WTC11 (cell line): ENCODE results near the gene TCOF1. TPM values are rescaled to one million over a fixed set of nuclear protein-coding genes. Genes with fewer than 3 reads are reported as not detected.

Experiments
- ATAC-seq: fragments of 200-7000 bp; cut with Tn5 transposase; 2 replicates; pipeline ENCODE4 v1.10.0; 2021; ENCODE audit warnings: mild to moderate bottlenecking, moderate library complexity
- CTCF ChIA-PET: fragments of 300-600 bp; sonication (Branson Sonifier 250); formaldehyde crosslinking; loops from one replicate; lab custom pipeline; 2021; ENCODE audit warnings: antibody characterized with exemption; lab: Charles Lee
- POLR2A ChIA-PET: fragments of 350-600 bp; sonication (Branson Sonifier 250); formaldehyde crosslinking; loops from one replicate; lab custom pipeline; 2021; ENCODE audit warnings: antibody characterized with exemption; lab: Charles Lee
- DNase-seq: peaks from one replicate; pipeline ENCODE4 v3.0.0; 2021; ENCODE audit warnings: low spot score
- H3K27ac Mint-ChIP-seq: 2 replicates; pipeline ENCODE4 v1.8.0; 2021; ENCODE audit warnings: mixed read lengths
- H3K27me3 Mint-ChIP-seq: 2 replicates; pipeline ENCODE4 v1.8.0; 2021; ENCODE audit warnings: low read depth, mild to moderate bottlenecking, moderate library complexity, mixed read lengths
- H3K36me3 Mint-ChIP-seq: 2 replicates; pipeline ENCODE4 v1.8.0; 2021; ENCODE audit warnings: mixed read lengths
- H3K4me1 Mint-ChIP-seq: 2 replicates; pipeline ENCODE4 v1.8.0; 2022; ENCODE audit warnings: mixed read lengths
- H3K4me3 Mint-ChIP-seq: 2 replicates; pipeline ENCODE4 v1.8.0; 2021; ENCODE audit warnings: mild to moderate bottlenecking, moderate library complexity, mixed read lengths
- H3K9me3 Mint-ChIP-seq: 2 replicates; pipeline ENCODE4 v1.8.0; 2021; ENCODE audit warnings: mixed read lengths
- CBFB ChIP-seq: sonication (generic); formaldehyde crosslinking; IDR thresholded peaks from 2 replicates; pipeline ENCODE4 v1.8.1; 2022; ENCODE audit warnings: mild to moderate bottlenecking, low read depth, missing genetic modification reagents
- ESRRA ChIP-seq: sonication (generic); formaldehyde crosslinking; IDR thresholded peaks from 2 replicates; pipeline ENCODE4 v1.8.1; 2022; ENCODE audit warnings: mild to moderate bottlenecking, missing genetic modification reagents, borderline replicate concordance
- FOXP1 ChIP-seq: sonication (generic); formaldehyde crosslinking; IDR thresholded peaks from 2 replicates; pipeline ENCODE4 v1.8.0; 2022; ENCODE audit warnings: missing genetic modification reagents, mild to moderate bottlenecking, moderate library complexity, borderline replicate concordance
- GRHL2 ChIP-seq: fragments of 250-450 bp; sonication (Bioruptor Pico); IDR thresholded peaks from 2 replicates; pipeline ENCODE4 v1.8.0; 2022; ENCODE audit warnings: mild to moderate bottlenecking, moderate library complexity; ENCODE audit not compliant: insufficient replicate concordance, severe bottlenecking
- MXD4 ChIP-seq: fragments of 250-450 bp; sonication (Bioruptor Pico); IDR thresholded peaks from 2 replicates; pipeline ENCODE4 v1.8.0; 2021; ENCODE audit warnings: mild to moderate bottlenecking, moderate library complexity, borderline replicate concordance
- NR1H2 ChIP-seq: sonication (generic); formaldehyde crosslinking; IDR thresholded peaks from 2 replicates; pipeline ENCODE4 v1.9.0; 2021; ENCODE audit warnings: mild to moderate bottlenecking, moderate library complexity, missing genetic modification reagents
- NR3C1 ChIP-seq: sonication (generic); formaldehyde crosslinking; conservative IDR thresholded peaks from 2 replicates; pipeline ENCODE4 v1.8.1; 2023; ENCODE audit warnings: low read depth, mild to moderate bottlenecking, missing genetic modification reagents
- RORB ChIP-seq: fragments of 250-450 bp; sonication (Bioruptor Pico); IDR thresholded peaks from 2 replicates; pipeline ENCODE4 v1.9.0; 2021; ENCODE audit warnings: mild to moderate bottlenecking
- SMAD3 ChIP-seq: sonication (generic); formaldehyde crosslinking; IDR thresholded peaks from 2 replicates; pipeline ENCODE4 v1.8.0; 2022; ENCODE audit warnings: missing genetic modification reagents, mild to moderate bottlenecking, borderline replicate concordance
- ZBTB21 ChIP-seq: sonication (generic); formaldehyde crosslinking; IDR thresholded peaks from 2 replicates; pipeline ENCODE4 v1.8.1; 2023; ENCODE audit warnings: mild to moderate bottlenecking, missing genetic modification reagents, borderline replicate concordance
- ZNF263 ChIP-seq: sonication (generic); formaldehyde crosslinking; IDR thresholded peaks from 2 replicates; pipeline ENCODE4 v1.8.1; 2022; ENCODE audit warnings: low read depth, mild to moderate bottlenecking, moderate library complexity, missing genetic modification reagents
- ZNF416 ChIP-seq: fragments of 250-450 bp; sonication (Bioruptor Pico); IDR thresholded peaks from 2 replicates; pipeline ENCODE4 v1.9.0; 2021; ENCODE audit warnings: mild to moderate bottlenecking, inconsistent platforms
- total RNA-seq: library from RNA; stranded (reverse); gene quantifications from 3 replicates; pipeline ENCODE4 v1.2.3, GENCODE V29; 2021
- TF ChIP-seq, protein P1 (sequence below): sonication (generic); formaldehyde crosslinking; IDR thresholded peaks from 2 replicates; pipeline ENCODE4 v1.8.0; 2022; ENCODE audit warnings: mild to moderate bottlenecking, missing genetic modification reagents
- TF ChIP-seq, protein P2 (sequence below): sonication (generic); formaldehyde crosslinking; IDR thresholded peaks from 2 replicates; pipeline ENCODE4 v1.8.0; 2023; ENCODE audit warnings: missing genetic modification reagents, mild to moderate bottlenecking, borderline replicate concordance
- TF ChIP-seq, protein P3 (sequence below): sonication (generic); formaldehyde crosslinking; IDR thresholded peaks from 2 replicates; pipeline ENCODE4 v1.8.0; 2022; ENCODE audit warnings: mild to moderate bottlenecking, missing genetic modification reagents
- TF ChIP-seq, protein P4 (sequence below): fragments of 200-600 bp; IDR thresholded peaks from 2 replicates; pipeline ENCODE4 v1.8.0; 2022; ENCODE audit warnings: antibody characterized with exemption
- TF ChIP-seq, protein P5 (sequence below): sonication (generic); formaldehyde crosslinking; conservative IDR thresholded peaks from 2 replicates; pipeline ENCODE4 v1.8.1; 2022; ENCODE audit warnings: mild to moderate bottlenecking, missing genetic modification reagents
- TF ChIP-seq, protein P6 (sequence below): sonication (generic); formaldehyde crosslinking; IDR thresholded peaks from 2 replicates; pipeline ENCODE4 v1.8.0; 2023; ENCODE audit warnings: missing genetic modification reagents
- TF ChIP-seq, protein P7 (sequence below): sonication (generic); formaldehyde crosslinking; conservative IDR thresholded peaks from 2 replicates; pipeline ENCODE4 v1.8.1; 2023; ENCODE audit warnings: mild to moderate bottlenecking, low read depth, missing genetic modification reagents, moderate library complexity
- TF ChIP-seq, protein P8 (sequence below): fragments of 250-450 bp; sonication (Bioruptor Pico); conservative IDR thresholded peaks from 2 replicates; pipeline ENCODE4 v1.9.0; 2021; ENCODE audit warnings: mild to moderate bottlenecking

Gene TCOF1
- total RNA-seq, 1 experiment from 2014 or later = 174 TPM

DNA sequence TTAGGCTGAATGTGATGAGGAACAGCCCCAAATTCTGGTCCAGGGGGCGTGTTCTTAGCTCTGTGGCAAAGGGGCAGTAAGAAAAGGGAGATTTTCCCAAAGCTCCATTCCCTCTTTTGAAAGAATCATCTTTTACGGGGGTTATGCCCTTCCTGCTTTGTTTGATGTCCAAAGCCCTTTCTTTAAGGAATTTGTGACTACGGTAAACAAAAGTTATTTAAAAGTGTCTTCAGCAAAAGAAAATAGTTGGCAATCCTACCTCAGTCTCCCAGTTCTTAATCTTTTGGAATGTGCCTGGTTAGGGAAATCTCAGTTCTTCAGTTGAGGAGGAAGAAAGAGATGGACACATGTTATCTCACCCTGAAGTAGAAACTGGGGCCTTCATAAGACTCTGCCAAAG is 30.4 kb upstream of the TCOF1 start:
- no peak overlapping the region for H3K27ac Mint-ChIP-seq
- H3K4me1 Mint-ChIP-seq = peaks cover 4% of the 10 kb centered on the region
- no peaks in the 10 kb centered on the region for H3K36me3 Mint-ChIP-seq
- ChIA-PET POLR2A (no interaction called here), CTCF (interaction anchor here (1.0 to 1.3 kb wide), 2 partner anchors 24 to 32 kb away, joined by 3 read pairs; no protein-coding TSS in a partner anchor)
- H3K9me3 Mint-ChIP-seq = no peaks in the 10 kb centered on the region
- H3K27me3 Mint-ChIP-seq = no peaks in the 10 kb centered on the region; the same call in 1 of the 2 replicates
- TF ChIP-seq, protein P1, sequence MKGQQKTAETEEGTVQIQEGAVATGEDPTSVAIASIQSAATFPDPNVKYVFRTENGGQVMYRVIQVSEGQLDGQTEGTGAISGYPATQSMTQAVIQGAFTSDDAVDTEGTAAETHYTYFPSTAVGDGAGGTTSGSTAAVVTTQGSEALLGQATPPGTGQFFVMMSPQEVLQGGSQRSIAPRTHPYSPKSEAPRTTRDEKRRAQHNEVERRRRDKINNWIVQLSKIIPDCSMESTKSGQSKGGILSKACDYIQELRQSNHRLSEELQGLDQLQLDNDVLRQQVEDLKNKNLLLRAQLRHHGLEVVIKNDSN (CRISPR knock-in tag) = no peak
- TF ChIP-seq, protein P2, sequence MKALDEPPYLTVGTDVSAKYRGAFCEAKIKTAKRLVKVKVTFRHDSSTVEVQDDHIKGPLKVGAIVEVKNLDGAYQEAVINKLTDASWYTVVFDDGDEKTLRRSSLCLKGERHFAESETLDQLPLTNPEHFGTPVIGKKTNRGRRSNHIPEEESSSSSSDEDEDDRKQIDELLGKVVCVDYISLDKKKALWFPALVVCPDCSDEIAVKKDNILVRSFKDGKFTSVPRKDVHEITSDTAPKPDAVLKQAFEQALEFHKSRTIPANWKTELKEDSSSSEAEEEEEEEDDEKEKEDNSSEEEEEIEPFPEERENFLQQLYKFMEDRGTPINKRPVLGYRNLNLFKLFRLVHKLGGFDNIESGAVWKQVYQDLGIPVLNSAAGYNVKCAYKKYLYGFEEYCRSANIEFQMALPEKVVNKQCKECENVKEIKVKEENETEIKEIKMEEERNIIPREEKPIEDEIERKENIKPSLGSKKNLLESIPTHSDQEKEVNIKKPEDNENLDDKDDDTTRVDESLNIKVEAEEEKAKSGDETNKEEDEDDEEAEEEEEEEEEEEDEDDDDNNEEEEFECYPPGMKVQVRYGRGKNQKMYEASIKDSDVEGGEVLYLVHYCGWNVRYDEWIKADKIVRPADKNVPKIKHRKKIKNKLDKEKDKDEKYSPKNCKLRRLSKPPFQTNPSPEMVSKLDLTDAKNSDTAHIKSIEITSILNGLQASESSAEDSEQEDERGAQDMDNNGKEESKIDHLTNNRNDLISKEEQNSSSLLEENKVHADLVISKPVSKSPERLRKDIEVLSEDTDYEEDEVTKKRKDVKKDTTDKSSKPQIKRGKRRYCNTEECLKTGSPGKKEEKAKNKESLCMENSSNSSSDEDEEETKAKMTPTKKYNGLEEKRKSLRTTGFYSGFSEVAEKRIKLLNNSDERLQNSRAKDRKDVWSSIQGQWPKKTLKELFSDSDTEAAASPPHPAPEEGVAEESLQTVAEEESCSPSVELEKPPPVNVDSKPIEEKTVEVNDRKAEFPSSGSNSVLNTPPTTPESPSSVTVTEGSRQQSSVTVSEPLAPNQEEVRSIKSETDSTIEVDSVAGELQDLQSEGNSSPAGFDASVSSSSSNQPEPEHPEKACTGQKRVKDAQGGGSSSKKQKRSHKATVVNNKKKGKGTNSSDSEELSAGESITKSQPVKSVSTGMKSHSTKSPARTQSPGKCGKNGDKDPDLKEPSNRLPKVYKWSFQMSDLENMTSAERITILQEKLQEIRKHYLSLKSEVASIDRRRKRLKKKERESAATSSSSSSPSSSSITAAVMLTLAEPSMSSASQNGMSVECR (CRISPR knock-in tag) = no peak
- TF ChIP-seq, protein P3, sequence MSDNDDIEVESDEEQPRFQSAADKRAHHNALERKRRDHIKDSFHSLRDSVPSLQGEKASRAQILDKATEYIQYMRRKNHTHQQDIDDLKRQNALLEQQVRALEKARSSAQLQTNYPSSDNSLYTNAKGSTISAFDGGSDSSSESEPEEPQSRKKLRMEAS (CRISPR knock-in tag) = no peak
- TF ChIP-seq, protein P4, sequence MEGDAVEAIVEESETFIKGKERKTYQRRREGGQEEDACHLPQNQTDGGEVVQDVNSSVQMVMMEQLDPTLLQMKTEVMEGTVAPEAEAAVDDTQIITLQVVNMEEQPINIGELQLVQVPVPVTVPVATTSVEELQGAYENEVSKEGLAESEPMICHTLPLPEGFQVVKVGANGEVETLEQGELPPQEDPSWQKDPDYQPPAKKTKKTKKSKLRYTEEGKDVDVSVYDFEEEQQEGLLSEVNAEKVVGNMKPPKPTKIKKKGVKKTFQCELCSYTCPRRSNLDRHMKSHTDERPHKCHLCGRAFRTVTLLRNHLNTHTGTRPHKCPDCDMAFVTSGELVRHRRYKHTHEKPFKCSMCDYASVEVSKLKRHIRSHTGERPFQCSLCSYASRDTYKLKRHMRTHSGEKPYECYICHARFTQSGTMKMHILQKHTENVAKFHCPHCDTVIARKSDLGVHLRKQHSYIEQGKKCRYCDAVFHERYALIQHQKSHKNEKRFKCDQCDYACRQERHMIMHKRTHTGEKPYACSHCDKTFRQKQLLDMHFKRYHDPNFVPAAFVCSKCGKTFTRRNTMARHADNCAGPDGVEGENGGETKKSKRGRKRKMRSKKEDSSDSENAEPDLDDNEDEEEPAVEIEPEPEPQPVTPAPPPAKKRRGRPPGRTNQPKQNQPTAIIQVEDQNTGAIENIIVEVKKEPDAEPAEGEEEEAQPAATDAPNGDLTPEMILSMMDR = no peak
- TF ChIP-seq ZNF416 (CRISPR knock-in tag) (no peak), MXD4 (CRISPR knock-in tag) (no peak), NR3C1 (CRISPR knock-in tag) (no peak)
- TF ChIP-seq, protein P5, sequence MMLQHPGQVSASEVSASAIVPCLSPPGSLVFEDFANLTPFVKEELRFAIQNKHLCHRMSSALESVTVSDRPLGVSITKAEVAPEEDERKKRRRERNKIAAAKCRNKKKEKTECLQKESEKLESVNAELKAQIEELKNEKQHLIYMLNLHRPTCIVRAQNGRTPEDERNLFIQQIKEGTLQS (CRISPR knock-in tag) = no peak
- TF ChIP-seq, all 79 proteins: peak for 0
- ATAC-seq (no peak), DNase-seq (no peak)
- H3K4me3 Mint-ChIP-seq = no peak overlapping the region

DNA sequence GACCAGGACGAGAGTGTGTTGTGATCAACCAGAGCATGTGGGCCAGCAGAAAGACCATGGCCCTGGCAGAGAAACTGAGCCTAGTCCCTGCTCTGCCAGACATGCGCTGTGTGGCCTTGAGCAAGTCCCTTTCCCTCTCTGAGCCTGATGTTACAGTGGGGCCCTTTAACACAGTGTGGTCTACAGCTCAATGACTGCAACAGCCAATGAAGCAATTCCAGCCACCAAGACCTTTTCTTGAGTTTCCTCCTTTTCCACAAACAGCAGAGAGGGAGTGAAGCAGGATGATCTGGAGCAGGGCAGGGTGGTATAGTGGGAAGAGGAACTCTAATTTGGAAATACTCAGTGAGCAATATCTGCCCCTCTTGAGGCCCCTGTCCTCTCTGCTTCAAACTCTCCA is 29.0 kb upstream of the TCOF1 start:
- H3K4me1 Mint-ChIP-seq = peaks cover 4% of the 10 kb centered on the region
- H3K27me3 Mint-ChIP-seq = no peaks in the 10 kb centered on the region
- ChIA-PET CTCF (no interaction called here), POLR2A (no interaction called here)
- no peaks in the 10 kb centered on the region for H3K9me3 Mint-ChIP-seq
- ATAC-seq = no peak
- H3K27ac Mint-ChIP-seq = no peak overlapping the region
- no peak for DNase-seq
- no peaks in the 10 kb centered on the region for H3K36me3 Mint-ChIP-seq
- H3K4me3 Mint-ChIP-seq = no peak overlapping the region
- TF ChIP-seq RORB (no peak), GRHL2 (CRISPR knock-in tag) (no peak), NR1H2 (CRISPR knock-in tag) (no peak), SMAD3 (no peak), ESRRA (no peak), CBFB (CRISPR knock-in tag) (no peak), FOXP1 (CRISPR knock-in tag) (no peak), ZBTB21 (CRISPR knock-in tag) (no peak), ZNF263 (no peak)
- TF ChIP-seq, protein P3 (CRISPR knock-in tag) = no peak
- TF ChIP-seq, protein P6, sequence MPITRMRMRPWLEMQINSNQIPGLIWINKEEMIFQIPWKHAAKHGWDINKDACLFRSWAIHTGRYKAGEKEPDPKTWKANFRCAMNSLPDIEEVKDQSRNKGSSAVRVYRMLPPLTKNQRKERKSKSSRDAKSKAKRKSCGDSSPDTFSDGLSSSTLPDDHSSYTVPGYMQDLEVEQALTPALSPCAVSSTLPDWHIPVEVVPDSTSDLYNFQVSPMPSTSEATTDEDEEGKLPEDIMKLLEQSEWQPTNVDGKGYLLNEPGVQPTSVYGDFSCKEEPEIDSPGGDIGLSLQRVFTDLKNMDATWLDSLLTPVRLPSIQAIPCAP (CRISPR knock-in tag) = no peak
- TF ChIP-seq, protein P7, sequence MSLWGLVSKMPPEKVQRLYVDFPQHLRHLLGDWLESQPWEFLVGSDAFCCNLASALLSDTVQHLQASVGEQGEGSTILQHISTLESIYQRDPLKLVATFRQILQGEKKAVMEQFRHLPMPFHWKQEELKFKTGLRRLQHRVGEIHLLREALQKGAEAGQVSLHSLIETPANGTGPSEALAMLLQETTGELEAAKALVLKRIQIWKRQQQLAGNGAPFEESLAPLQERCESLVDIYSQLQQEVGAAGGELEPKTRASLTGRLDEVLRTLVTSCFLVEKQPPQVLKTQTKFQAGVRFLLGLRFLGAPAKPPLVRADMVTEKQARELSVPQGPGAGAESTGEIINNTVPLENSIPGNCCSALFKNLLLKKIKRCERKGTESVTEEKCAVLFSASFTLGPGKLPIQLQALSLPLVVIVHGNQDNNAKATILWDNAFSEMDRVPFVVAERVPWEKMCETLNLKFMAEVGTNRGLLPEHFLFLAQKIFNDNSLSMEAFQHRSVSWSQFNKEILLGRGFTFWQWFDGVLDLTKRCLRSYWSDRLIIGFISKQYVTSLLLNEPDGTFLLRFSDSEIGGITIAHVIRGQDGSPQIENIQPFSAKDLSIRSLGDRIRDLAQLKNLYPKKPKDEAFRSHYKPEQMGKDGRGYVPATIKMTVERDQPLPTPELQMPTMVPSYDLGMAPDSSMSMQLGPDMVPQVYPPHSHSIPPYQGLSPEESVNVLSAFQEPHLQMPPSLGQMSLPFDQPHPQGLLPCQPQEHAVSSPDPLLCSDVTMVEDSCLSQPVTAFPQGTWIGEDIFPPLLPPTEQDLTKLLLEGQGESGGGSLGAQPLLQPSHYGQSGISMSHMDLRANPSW (CRISPR knock-in tag) = no peak
- TF ChIP-seq, protein P8, sequence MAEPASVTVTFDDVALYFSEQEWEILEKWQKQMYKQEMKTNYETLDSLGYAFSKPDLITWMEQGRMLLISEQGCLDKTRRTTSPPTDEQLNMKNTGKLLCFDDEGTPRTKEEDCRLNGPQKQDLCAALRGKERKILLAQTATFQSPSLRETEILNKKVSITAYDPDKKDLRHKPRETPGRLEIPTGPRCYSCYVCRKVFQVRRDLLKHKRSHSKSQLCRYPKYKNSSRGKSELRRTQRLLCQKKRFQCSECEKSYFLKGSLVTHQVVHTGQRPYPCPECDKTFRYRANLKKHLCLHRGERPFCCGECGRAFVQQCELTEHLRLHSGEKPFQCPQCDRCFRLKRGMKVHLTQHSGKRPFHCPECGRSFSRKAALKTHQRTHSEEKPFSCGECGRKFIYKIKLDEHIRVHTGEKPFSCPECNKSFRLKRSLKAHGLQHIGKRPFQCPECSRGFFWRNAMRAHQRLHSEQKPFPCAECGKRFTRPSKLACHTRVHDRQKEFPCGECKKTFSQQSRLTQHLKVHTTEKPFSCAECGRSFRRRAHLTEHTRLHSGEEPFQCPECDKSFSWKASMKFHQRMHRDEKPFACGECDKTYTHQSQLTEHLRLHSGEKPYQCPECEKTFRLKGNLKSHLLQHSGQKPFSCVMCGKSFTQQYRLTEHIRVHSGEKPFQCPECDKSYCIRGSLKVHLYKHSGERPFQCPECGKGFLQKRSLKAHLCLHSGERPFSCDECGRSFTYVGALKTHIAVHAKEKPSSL = no peak
- TF ChIP-seq, protein P5 (CRISPR knock-in tag) = no peak
